ENCODE data around the gene SRRM4. TPM values are rescaled to one million over a fixed set of nuclear protein-coding genes. Genes with fewer than 3 reads are reported as not detected.
"Not testable (repeated sequence)": the region's sequence is repeated elsewhere in the genome, so short reads cannot be mapped to it uniquely, and the experiment has no call there.

The SRRM4 gene
- total RNA-seq, 1 donor, result not detected

DNA sequence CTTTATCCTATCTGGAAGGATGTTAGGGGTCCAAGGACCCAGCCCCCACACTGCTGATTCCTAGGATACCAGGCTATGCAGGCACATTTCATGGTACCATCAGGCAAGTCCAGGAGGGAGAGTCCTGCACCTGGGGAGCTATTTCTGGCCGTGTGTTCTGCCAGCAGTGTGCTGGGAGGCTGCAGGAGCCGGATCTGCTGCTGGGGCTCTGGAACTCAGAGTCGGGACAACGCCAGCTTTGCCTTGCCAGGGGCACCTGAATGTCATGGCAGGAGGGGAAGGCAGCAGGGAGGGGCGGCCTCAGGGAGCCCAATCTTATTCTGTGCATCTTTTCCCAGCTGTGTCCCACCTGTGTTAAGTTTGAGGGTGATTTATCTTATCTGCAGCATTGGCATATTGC, 17.8 kb downstream of the SRRM4 start:
- DNase-seq (ENCODE audit: insufficient read length, low spot score, missing footprints), result no peak
- H3K79me2 ChIP-seq (ENCODE audit: insufficient read depth, low read length), result no peaks in the 10 kb centered on the region
- no peaks in the 10 kb centered on the region for H3K4me1 ChIP-seq (ENCODE audit: insufficient read depth, low read length)
- no peak overlapping the region for H3K4me2 ChIP-seq (ENCODE audit: insufficient read depth, low read length)
- no peaks in the 10 kb centered on the region for H3K9me3 ChIP-seq (ENCODE audit: low read depth, low read length)
- H2AFZ ChIP-seq (ENCODE audit: low read length), result no peak overlapping the region
- H3K36me3 ChIP-seq (ENCODE audit: insufficient read depth, low read length), result no peaks in the 10 kb centered on the region
- H4K20me1 ChIP-seq (ENCODE audit: insufficient read depth, low read length), result no peaks in the 10 kb centered on the region
- H3K27me3 ChIP-seq (ENCODE audit: insufficient read depth, low read length), result no peaks in the 10 kb centered on the region
- no peak overlapping the region for H3K4me3 ChIP-seq (ENCODE audit: insufficient read depth, low read length)
- TF ChIP-seq CTCF (IDR thresholded peaks at IDR 0.05; ENCODE audit: extremely low read depth, low read depth, low read length), result no peak
- H3K27ac ChIP-seq (ENCODE audit: low read depth, low read length), result no peak overlapping the region

GRCh38 chr12:119005085-119005484, 23.7 kb downstream of the SRRM4 start:
- no peaks in the 10 kb centered on the region for H3K36me3 ChIP-seq (ENCODE audit: insufficient read depth, low read length)
- DNase-seq (ENCODE audit: insufficient read length, low spot score, missing footprints), result no peak
- no peaks in the 10 kb centered on the region for H4K20me1 ChIP-seq (ENCODE audit: insufficient read depth, low read length)
- H3K27ac ChIP-seq (ENCODE audit: low read depth, low read length), result no peak overlapping the region
- no peaks in the 10 kb centered on the region for H3K27me3 ChIP-seq (ENCODE audit: insufficient read depth, low read length)
- H3K4me2 ChIP-seq (ENCODE audit: insufficient read depth, low read length), result no peak overlapping the region
- no peaks in the 10 kb centered on the region for H3K79me2 ChIP-seq (ENCODE audit: insufficient read depth, low read length)
- H2AFZ ChIP-seq (ENCODE audit: low read length), result no peak overlapping the region
- H3K4me1 ChIP-seq (ENCODE audit: insufficient read depth, low read length), result no peaks in the 10 kb centered on the region
- no peak overlapping the region for H3K4me3 ChIP-seq (ENCODE audit: insufficient read depth, low read length)
- no peak for TF ChIP-seq CTCF (IDR thresholded peaks at IDR 0.05; ENCODE audit: extremely low read depth, low read depth, low read length)
- H3K9me3 ChIP-seq (ENCODE audit: low read depth, low read length), result no peaks in the 10 kb centered on the region

- DNase-seq (ENCODE audit: insufficient read length, low spot score, missing footprints), result no peak
- TF ChIP-seq CTCF (IDR thresholded peaks at IDR 0.05; ENCODE audit: extremely low read depth, low read depth, low read length), result no peak
- Histone ChIP-seq H3K27me3 (ENCODE audit: insufficient read depth, low read length) (no peaks in the 10 kb centered on the region), H3K4me3 (ENCODE audit: insufficient read depth, low read length) (no peak overlapping the region), H3K36me3 (ENCODE audit: insufficient read depth, low read length) (no peaks in the 10 kb centered on the region), H3K4me1 (ENCODE audit: insufficient read depth, low read length) (no peaks in the 10 kb centered on the region), H3K79me2 (ENCODE audit: insufficient read depth, low read length) (no peaks in the 10 kb centered on the region), H2AFZ (ENCODE audit: low read length) (no peak overlapping the region), H3K4me2 (ENCODE audit: insufficient read depth, low read length) (no peak overlapping the region), H3K27ac (ENCODE audit: low read depth, low read length) (no peak overlapping the region), H3K9me3 (ENCODE audit: low read depth, low read length) (no peaks in the 10 kb centered on the region), H4K20me1 (ENCODE audit: insufficient read depth, low read length) (no peaks in the 10 kb centered on the region)
Measured at GRCh38 chr12:119005913-119006312, 24.6 kb downstream of the SRRM4 start.

DNA sequence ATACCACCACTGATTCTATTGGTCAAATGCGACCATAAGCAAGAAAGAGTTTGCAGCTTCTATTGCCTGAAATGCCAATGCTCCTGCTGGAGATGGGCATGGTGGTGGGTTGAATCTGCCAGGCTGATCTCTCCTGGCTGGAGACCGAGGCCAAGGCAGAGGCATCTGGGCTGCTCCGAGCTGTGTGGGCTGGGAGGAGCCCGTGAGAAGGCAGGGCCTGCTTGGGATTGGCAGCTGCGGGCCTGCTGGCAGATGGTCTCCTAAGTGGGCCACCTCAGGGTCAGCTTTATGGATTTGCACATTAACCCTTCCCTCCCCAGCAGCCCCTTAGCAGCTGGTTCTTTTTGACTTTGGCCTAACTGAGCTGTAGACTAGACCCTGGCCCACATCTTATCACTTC, 25.4 kb downstream of the SRRM4 start:
- H3K36me3 ChIP-seq (ENCODE audit: insufficient read depth, low read length), result no peaks in the 10 kb centered on the region
- H3K79me2 ChIP-seq (ENCODE audit: insufficient read depth, low read length), result no peaks in the 10 kb centered on the region
- no peaks in the 10 kb centered on the region for H3K27me3 ChIP-seq (ENCODE audit: insufficient read depth, low read length)
- peaks cover 4% of the 10 kb centered on the region for H3K9me3 ChIP-seq (ENCODE audit: low read depth, low read length)
- no peak overlapping the region for H3K4me3 ChIP-seq (ENCODE audit: insufficient read depth, low read length)
- TF ChIP-seq CTCF (IDR thresholded peaks at IDR 0.05; ENCODE audit: extremely low read depth, low read depth, low read length), result no peak
- H3K4me2 ChIP-seq (ENCODE audit: insufficient read depth, low read length), result no peak overlapping the region
- no peaks in the 10 kb centered on the region for H3K4me1 ChIP-seq (ENCODE audit: insufficient read depth, low read length)
- no peak overlapping the region for H3K27ac ChIP-seq (ENCODE audit: low read depth, low read length)
- no peak overlapping the region for H2AFZ ChIP-seq (ENCODE audit: low read length)
- no peak for DNase-seq (ENCODE audit: insufficient read length, low spot score, missing footprints)
- no peaks in the 10 kb centered on the region for H4K20me1 ChIP-seq (ENCODE audit: insufficient read depth, low read length)

GRCh38 chr12:119008273-119008672, 26.9 kb downstream of the SRRM4 start:
- H3K79me2 ChIP-seq (ENCODE audit: insufficient read depth, low read length); H3K27ac ChIP-seq (ENCODE audit: low read depth, low read length); DNase-seq (ENCODE audit: insufficient read length, low spot score, missing footprints); H3K9me3 ChIP-seq (ENCODE audit: low read depth, low read length); H2AFZ ChIP-seq (ENCODE audit: low read length); H3K4me1 ChIP-seq (ENCODE audit: insufficient read depth, low read length); H3K36me3 ChIP-seq (ENCODE audit: insufficient read depth, low read length); H3K4me2 ChIP-seq (ENCODE audit: insufficient read depth, low read length); H4K20me1 ChIP-seq (ENCODE audit: insufficient read depth, low read length); H3K4me3 ChIP-seq (ENCODE audit: insufficient read depth, low read length); H3K27me3 ChIP-seq (ENCODE audit: insufficient read depth, low read length): not testable (repeated sequence)

All from osteoblast (primary cell).